ENCODE results near the gene TTC3.

- TF ChIP-seq CTCF (IDR thresholded peaks at IDR 0.05; ENCODE audit: insufficient read depth, low read depth, low read length) (no peak), EZH2 (IDR thresholded peaks at IDR 0.05; ENCODE audit: insufficient read depth, low read length) (no peak)
Measured at GRCh38 chr21:37182222-37182621, 109.2 kb downstream of the TTC3 start.
